HT-29 (cell line): ENCODE results near the gene ZFAND3. TPM values are rescaled to one million over a fixed set of nuclear protein-coding genes. Genes with fewer than 3 reads are reported as not detected.

ENCODE experiments used
- DNase-seq: peaks from one replicate; pipeline ENCODE4 v3.0.0-alpha.2; 2015; ENCODE audit warnings: low spot score
- total RNA-seq: library from RNA; depleted of rRNA; stranded (reverse); fragments of >200 nt; shearing (Covaris generic); gene quantifications from 2 replicates; pipeline ENCODE4 v1.2.3, GENCODE V29; 2014

ZFAND3 gene
- total RNA-seq, 1 experiment from 2014 or later: 19.6 TPM

DNA sequence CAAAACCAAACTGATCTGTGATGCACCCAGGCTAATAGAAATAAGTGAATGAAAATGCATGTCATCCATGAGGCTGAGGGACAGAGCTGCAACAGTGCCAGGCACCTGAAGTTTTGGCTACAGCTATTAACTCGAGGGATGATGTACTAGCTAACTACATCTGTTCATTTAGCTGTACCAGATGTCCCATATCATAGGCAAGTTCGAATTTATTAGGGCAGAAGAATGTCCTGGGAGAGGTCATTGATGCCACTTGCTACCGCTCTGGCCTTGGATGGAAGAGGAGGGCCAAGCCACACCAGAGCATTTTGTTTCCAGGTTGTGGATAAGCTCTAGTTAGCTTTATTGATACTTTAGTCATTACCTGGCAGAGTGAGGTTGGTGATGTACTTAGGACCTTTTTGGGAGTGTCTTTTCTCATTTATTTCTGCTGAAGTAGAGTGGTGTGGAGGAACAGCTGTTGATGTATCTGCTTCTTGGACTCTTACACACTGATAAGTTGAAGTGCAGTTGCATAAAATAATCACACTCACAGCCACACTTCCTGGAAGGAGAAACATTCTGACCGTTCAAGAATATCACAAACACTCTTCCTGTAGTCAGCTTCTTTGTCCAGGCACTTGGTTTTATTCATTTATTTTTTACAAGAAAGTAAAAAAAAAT lies 8.2 kb downstream of the ZFAND3 start:
- no peak for DNase-seq

DNA sequence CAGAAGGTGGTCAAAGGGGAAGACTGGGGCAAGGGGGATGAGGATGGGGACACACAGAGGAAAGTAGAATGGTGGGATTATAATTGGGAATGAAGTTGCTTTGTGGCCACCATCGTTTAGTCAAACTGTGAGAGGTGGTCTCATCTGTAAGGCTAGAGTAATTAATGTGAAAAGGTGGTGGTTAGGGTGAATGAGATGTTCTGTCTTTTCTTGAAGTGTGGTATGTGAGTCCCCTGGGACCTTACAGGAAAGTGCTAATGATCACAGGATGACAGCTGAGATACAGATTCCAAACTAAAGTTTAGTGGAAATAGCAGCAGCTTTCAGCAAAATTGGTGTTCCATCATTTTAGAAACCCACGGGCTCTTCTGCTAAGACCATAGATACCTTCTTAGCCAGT lies 10.7 kb downstream of the ZFAND3 start:
- DNase-seq: no peak

DNA sequence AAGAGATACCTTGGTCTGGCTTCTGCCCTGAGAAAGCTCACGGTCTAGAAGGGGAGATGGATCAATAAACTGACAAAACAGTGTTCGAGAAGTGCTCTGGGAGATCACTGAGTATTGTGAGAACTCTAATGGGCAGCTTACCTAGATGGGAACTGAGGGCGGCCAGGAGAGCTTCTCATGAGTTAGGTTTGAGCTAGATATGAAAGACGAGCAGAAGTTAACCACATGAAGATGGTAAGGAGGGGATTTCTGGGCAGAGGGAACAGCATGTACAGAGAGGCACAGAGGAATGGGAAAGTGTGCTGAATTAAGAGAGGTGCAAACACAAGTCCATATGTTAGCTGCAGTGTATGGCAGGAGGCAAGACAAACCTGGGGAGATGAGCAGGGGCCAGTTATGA lies 11.9 kb downstream of the ZFAND3 start:
- DNase-seq: no peak

DNA sequence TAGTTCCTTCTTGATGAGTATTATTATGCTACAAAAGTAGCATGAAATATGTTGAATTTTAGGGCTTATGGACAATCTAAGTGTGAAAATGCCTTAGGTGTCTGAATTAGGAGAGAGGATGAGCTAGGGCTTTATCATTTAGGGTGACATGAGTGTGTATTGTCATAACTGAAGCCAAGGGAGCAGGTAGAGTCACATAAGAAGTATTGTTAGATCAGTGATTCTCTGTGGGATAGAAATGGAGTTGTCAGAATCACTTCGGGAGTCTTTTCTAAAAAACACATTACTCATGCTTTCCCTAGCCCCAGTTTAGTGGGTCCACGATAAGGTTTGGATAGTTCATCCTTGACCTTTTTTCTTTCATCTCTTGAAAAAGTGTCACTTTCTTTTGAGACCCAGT lies 16.4 kb downstream of the ZFAND3 start:
- no peak for DNase-seq

DNA sequence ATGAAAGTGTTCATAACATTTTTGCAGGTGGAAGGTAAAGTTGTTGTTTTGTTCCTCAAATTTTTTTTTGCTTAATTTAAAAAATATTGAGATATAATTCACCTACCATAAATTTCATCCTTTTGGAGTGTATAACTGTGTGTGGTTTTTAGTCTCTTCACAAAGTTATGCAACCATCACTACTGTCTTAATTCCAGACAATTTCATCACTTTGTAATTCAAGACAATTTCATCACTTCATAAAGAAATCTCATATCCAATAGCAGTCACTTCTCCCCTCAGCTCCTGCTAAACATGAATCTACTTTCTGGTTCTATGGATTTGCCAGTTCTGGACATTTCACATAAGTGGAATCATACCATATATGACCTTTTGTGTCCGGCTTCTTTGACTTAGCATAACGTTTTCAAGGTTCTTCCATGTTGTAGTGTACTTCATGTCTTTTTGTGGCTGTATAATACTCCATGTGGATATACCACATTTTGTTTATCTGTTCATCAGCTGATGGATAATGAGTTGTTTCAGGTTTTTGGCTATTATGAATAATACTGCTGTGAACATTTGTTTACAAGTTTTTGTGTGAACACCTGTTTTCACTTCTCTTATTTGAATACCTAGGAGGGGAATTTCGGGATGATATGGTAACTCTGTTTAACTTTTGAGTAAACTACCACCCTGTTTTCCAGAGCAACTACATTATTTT lies 18.8 kb downstream of the ZFAND3 start:
- DNase-seq: no peak

DNA sequence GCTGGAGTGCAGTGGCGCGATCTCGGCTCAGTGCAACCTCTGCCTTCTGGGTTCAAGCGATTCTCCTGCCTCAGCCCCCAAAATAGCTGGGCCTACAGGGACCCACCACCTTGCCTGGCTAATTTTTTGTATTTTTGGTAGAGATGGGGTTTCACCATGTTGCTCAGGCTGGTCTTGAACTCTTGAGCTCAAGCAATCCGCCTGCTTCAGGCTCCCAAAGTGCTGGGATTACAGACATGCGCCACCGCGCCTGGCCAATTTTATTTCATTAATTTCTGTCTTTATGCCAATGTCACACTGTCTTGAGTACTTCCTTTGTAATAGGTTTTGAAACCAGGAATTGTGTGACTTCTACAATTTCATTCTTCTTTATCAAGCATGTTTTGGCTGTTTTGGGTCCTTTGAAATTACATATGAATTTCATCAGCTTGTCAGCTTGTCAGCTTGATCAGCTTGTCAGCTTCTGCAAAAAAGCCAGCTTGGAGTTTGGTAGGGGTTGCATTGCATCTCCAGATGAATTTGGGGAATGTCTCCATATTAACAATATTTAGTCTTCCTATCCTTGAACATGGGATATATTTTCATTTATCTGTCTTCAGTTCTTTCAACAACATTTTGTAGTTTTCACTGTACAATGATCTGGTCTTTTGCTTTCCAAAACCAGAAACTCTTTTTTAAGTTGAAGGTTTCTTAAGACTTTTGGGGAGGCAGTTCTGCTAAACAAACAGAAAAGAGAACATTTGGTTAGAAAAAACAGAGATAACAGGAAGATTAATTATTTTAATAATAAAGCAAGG lies 20.8 kb downstream of the ZFAND3 start:
- DNase-seq: no peak

DNA sequence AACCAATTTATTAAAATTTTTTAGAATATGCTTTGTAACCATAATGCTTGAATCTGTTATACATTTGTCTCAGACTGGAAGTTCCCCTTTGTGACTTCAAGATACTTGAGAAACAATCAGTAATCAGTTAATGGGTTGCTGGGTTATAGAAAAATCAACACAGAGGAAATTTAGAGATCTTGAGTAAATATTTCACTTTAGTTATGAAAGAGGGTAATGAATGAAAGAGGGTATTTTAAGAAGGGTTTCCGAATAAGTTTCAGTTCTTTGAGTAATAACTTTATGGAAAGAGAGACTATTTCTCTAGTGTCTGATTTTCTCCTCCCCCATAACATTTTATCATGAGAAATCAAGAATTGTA lies 21.4 kb downstream of the ZFAND3 start:
- DNase-seq: no peak

DNA sequence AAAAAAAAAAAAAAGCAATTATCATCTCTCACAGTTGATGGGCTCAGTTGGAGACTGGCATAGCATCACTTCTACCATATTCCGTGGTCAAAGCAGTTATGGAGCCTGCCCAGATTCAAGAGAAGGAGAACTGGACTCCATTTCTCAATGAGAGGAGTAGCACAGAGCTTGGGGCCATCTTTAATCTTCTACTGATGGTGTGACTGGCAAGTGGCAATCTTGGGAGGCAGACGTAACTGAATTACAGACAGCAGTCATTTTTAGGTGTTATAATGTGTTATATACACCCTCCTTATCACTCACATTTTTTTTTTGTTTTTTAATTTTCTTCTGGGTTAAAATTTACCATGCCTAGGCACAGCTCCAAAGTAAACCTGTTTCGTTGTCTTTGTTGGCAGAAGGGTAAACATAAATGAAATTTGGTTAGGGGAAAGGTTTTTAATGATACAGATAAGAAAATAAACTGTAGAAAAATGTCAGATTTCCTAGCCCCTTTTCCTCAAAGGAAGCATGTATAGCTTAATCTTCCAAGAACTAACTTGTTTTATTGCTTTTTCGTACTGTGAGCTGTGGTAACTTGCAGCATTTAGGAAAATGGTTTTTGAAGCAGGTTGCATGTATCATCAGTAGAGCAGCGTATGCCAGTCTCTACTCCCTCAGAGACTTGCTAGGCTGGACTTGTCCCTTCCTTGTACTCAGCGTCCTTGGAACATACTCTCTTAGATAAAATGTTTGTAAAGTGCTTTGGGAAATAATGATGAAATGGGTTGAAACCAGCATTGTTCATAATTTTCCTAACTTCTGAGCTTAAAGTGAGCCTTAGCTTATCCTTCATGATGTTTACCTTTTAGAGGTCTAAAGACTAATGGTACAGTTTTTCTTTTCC lies 25.7 kb downstream of the ZFAND3 start:
- no peak for DNase-seq

DNA sequence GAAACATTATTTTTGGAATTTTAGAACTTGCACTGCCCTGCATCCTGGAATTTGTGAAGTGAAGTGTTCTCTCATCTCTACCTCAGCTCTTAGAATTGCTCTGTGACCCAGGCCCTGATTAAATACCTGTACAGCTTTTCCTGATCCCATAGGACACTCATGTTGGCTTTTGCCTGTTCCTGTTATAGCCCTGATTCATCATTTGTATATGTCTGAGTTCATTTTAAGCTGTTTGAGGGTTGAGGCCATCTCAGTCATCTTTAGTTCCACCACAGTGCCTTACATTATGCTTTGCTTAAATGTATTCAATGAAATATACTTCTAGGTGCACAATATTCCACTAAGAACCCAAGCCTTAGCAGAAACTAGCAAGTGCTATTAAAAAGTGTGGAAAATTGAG lies 26.4 kb downstream of the ZFAND3 start:
- no peak for DNase-seq

DNA sequence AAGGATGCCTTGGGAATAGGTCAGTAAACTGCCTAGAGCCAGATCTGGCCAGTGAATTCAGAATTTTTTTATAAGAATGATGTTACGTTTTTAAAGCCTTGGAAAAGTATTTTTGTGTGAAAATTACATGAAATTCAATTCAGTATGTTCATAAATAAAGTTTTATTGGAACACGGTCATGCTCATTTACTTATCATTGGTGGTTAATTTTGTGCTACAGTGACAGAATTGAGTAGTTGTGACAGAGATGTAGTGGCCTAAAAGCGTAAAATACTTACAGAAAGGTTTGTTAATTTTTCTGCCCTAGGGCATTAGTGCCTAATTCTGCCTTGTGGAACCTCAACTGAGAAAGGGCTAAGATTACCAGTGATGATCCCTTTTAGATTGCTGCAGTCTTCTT lies 28.2 kb downstream of the ZFAND3 start:
- DNase-seq: no peak

DNA sequence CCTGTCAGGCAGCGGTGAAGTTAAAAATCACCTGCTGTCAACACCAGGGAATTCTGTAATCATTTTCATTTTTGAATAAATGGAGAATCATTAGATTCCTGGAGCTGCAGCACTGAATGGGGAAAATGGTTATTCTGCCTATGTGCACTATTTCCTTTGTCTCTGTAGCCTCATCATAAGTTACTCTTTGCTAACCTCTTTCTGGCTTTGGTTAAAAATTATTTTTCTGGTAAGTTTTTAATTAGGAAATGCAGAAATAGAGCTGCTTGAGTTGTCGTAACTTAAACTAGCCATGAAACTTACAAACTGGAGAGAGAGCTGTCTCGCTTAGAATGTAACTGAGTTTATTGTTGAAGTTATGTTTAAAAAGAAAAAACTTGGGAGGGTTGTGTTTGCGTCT lies 28.8 kb downstream of the ZFAND3 start:
- DNase-seq: no peak

DNA sequence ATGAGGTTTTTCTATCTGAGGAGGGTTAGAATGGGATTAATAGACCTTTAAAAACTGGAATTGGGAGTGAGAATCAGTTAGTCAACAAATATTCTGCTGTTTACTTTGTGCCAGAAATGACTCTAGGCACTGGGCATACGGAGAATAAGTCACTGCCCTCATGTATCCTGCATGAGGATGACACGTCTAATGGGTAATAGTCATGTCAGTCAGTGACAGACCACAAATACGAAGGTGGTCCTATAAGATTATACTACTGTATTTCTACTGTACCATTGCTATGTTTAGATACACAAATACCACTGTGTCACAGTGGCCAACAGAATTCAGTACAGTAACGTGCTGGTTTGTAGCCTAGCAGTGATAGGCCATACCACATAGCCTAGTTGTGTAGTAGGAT lies 30.7 kb downstream of the ZFAND3 start:
- DNase-seq: no peak

DNA sequence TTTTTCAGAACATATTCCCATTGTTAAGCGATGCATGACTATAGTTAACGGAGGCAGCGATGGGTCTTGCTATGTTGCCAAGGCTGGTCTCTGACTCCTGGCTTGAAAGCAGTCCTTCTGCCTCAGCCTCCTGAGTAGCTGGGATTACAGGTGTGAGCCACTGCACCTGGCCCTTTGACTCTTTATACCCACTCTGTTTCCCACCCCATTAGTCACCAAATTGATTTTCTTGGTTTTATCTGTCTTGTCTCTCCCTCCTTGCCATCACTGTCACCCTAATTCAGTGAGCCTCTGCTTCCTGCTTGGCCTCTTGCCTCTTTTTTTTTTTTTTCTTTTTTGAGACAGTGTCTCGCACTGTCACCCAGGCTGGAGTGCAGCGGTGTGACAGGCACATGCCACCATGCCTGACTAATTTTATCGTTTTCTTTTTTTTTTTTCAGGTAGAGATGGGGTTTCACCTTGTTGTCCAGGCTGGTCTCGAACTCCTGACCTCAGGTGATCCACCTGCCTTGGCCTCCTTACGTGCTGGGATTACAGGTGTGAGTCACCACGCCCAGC lies 31.3 kb downstream of the ZFAND3 start:
- no peak for DNase-seq

DNA sequence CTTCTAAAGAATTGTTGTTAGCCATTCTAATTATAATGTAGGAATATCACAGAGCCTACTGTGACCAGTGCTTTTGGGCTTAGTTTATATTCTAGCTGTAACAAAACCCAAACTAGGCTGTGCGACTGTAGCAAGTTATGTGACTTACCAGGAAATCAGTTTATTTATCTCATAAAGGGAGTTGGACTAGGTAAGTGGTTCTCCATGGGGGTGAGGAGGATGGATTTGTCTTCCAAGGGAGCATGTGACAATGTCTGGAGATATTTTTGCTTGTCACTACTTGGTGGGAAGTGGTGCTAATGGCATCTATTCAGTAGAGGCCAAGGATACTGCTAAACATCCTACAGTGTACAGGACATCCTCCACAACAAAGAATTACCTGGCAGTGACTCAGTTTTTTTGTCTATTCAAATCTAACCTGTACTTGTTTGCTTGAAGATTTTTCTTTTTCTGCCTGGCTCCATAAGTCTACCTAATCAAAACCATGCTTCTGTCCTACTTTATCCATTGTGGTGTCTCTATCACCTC lies 32.5 kb downstream of the ZFAND3 start:
- no peak for DNase-seq

DNA sequence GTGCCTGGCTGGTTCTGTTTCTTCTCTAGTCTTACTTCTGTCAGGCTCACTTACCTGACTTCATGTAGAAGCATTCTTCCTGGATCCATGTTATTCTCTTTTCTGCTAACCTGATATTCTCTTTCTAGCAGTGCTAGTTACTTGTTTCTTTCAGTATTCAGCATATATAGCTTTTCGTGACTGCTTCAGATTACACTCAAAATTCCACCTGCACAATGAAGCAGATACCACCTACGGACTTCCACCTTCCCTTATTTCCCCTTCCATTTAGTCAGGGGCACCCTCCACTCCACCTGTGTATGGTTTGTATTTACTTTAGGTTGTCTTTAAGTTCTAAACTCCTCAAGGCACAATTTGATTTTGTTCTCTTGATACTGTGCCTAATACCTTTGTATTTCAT lies 36.8 kb downstream of the ZFAND3 start:
- no peak for DNase-seq

DNA sequence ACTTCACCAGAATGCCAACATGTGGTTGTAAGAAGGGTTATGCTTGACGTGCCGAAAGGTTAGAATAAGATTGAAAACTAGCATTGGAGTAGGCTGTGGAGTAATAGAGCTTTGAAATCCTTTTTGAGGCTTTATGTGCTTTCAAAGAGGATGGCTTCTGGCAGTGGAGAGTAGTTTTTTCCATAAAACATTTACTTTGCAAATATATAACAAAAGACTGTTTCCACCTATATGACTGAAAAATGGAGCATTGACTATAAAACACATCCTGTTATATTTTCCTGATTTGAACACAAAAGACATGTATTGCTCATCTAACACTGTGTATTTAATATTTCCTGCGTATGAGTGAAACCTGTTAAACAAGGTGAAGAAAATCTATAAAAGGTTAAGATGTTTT lies 38.8 kb downstream of the ZFAND3 start:
- no peak for DNase-seq

DNA sequence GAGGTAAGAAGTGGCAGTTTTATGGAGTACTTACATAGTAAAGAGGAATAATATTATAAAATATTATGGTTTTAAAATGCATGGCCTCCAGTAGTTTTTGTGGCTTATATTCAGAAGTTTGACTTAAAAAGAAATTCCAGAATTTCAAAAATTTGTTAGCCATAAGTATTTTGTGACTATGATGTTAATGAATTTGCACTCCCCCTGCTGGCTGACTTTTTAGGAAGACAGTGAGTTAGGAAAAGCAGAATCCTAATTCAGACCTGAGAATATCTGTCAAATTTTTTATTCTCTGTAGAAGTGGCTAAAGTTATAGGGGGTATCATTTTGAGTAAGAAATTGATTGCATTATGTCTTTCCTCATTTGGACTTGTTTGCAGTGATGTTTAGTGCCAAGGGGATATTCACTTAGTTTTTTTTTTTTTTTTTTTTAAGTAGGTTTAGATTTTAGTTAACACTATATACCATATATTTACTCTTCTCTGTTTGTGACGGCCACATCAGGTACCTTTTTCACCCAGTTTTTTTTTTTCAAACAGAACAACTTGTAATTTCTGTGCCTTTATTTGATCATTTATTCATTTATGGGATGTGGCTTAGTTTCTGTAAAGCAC lies 40.8 kb downstream of the ZFAND3 start:
- peak; percentile 76 for DNase-seq

DNA sequence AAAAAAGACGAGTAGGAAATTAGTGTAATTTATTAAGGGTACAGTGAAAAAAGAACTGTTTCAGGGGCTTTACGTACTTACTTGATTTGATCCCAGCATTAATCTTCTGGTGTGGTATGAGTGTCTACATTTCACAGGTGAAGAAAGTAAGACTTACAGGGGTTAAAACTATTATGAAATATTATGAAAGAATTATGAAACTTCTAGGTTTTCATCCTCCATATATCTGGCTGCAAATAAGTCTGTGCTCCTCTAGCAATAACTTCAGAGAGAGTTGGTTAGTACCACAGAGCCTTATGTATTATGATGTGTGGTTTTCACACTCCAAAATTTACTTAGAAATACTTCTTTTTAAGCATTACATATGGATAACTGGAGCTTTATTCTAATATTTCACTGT lies 41.9 kb downstream of the ZFAND3 start:
- DNase-seq: no peak

DNA sequence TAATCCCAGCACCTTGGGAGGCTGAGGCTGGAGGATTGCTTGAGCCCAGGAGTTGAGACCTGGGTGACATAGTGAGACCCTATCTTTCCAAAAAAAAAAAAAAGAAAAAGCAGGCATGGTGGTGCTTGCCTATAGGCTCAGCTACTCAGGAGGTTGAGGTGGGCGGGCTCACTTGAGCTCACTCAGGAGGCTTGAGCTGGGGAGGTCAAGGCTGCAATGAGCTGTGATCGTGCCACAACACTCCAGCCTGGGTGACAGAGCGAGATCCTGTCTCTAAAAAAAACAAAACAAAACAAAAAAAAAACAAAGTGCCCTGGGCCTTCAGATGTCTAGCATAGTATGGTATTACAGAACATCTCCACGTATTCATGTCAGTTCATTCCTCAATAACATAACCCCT lies 42.9 kb downstream of the ZFAND3 start:
- DNase-seq: no peak

DNA sequence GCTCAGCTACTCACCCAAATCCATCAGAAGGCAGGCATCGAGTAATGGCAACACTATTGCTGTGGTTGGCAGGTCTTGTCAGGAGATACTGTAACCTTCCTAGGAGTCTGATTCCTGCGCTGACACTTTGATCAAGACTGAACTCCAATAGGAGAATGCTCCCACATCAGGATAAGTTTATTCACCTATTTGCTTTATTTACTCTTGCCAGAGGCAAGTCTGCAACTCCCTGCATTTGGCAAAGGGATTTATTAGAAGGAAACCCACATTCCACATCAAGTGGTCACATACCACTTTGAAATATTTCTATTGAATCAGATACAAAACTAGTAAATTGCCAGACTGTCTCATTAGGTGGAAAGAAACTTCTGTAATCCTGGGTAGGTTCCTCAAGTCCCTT lies 43.5 kb downstream of the ZFAND3 start:
- DNase-seq: no peak

DNA sequence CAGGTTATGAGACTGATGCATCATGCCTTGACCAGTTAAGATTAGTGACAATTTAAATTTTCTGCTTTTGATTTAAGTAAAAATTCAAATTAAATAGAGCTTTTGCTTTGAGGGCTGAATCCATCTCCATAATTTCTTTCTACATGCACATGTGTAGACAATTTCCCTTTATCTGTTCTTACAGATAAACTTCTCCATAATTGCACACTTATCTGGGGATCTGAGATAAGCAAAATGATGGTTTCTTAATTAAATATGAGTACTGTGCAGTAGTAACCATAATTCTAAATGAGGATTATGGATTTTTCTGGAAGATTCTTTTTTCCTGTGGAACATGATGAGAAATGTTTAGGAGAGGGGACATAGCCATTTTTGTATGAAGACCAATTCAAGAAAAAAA lies 44.7 kb downstream of the ZFAND3 start:
- no peak for DNase-seq
